ENCODE measurements around the gene SPATA45. TPM values are rescaled to one million over a fixed set of nuclear protein-coding genes. Genes with fewer than 3 reads are reported as not detected.

The SPATA45 gene
- total RNA-seq, 4 donors from 2014 or later, result not detected

GRCh38 chr1:212824201-212824600 is 23.2 kb downstream of the SPATA45 start:
- Histone ChIP-seq H3K27ac (no peak overlapping the region), H3K27me3 (no peaks in the 10 kb centered on the region), H3K4me1 (no peaks in the 10 kb centered on the region), H3K36me3 (no peaks in the 10 kb centered on the region), H3K4me3 (no peak overlapping the region), H3K9me3 (no peaks in the 10 kb centered on the region)
- intact Hi-C loops (cut with DNase I; ENCODE audit: low total_unique reads), result no loop called here
- no peak for TF ChIP-seq CTCF (IDR thresholded peaks at IDR 0.05 in 4 of 5, conservative IDR thresholded peaks at IDR 0.05 in 1 of 5)
- no peak for TF ChIP-seq POLR2A (IDR thresholded peaks at IDR 0.05)
- DNase-seq, result no peak
- ATAC-seq, result no peak
- in situ Hi-C loops (cut with MboI; ENCODE audit: low sequenced_read_pairs in 4 of 4), result loop anchor here in 2 of 4 donors (25.0 kb wide), 1 partner anchor 163 kb away; no protein-coding TSS in a partner anchor

- Histone ChIP-seq H3K27ac (no peak overlapping the region), H3K4me3 (no peak overlapping the region), H3K36me3 (no peaks in the 10 kb centered on the region), H3K27me3 (no peaks in the 10 kb centered on the region), H3K9me3 (no peaks in the 10 kb centered on the region), H3K4me1 (no peaks in the 10 kb centered on the region)
- TF ChIP-seq POLR2A (IDR thresholded peaks at IDR 0.05), result no peak
- no peak for TF ChIP-seq CTCF (IDR thresholded peaks at IDR 0.05 in 4 of 5, conservative IDR thresholded peaks at IDR 0.05 in 1 of 5)
- intact Hi-C loops (cut with DNase I; ENCODE audit: low total_unique reads), result no loop called here
- in situ Hi-C loops (cut with MboI; ENCODE audit: low sequenced_read_pairs in 4 of 4), result loop anchor here in 2 of 4 donors (25.0 kb wide), 1 partner anchor 164 kb away; no protein-coding TSS in a partner anchor
- ATAC-seq (no peak), DNase-seq (no peak)
Measured at GRCh38 chr1:212822956-212823355, 24.5 kb downstream of the SPATA45 start.

GRCh38 chr1:212820969-212821368 is 26.5 kb downstream of the SPATA45 start:
- TF ChIP-seq POLR2A (IDR thresholded peaks at IDR 0.05) (no peak), CTCF (IDR thresholded peaks at IDR 0.05 in 4 of 5, conservative IDR thresholded peaks at IDR 0.05 in 1 of 5) (no peak)
- intact Hi-C loops (cut with DNase I; ENCODE audit: low total_unique reads), result no loop called here
- Histone ChIP-seq H3K36me3 (no peaks in the 10 kb centered on the region), H3K4me3 (no peak overlapping the region), H3K9me3 (no peaks in the 10 kb centered on the region), H3K4me1 (no peaks in the 10 kb centered on the region), H3K27me3 (no peaks in the 10 kb centered on the region), H3K27ac (no peak overlapping the region)
- in situ Hi-C loops (cut with MboI; ENCODE audit: low sequenced_read_pairs in 4 of 4), result loop anchor here in 2 of 4 donors (25.0 kb wide), 1 partner anchor 166 kb away; no protein-coding TSS in a partner anchor
- DNase-seq, result no peak
- ATAC-seq, result no peak

- no peaks in the 10 kb centered on the region for H3K9me3 ChIP-seq
- in situ Hi-C loops (cut with MboI; ENCODE audit: low sequenced_read_pairs in 4 of 4), result loop anchor here (10.0 to 25.0 kb wide), 2 partner anchors 168 to 175 kb away; no protein-coding TSS in a partner anchor
- H3K27ac ChIP-seq, result no peak overlapping the region
- DNase-seq, result no peak
- no peaks in the 10 kb centered on the region for H3K27me3 ChIP-seq
- peaks cover 0 to 2% of the 10 kb centered on the region in 2 donors for H3K36me3 ChIP-seq
- H3K4me3 ChIP-seq, result no peak overlapping the region
- ATAC-seq, result no peak
- no peak for TF ChIP-seq CTCF (IDR thresholded peaks at IDR 0.05 in 4 of 5, conservative IDR thresholded peaks at IDR 0.05 in 1 of 5)
- TF ChIP-seq POLR2A (IDR thresholded peaks at IDR 0.05), result no peak
- no peaks in the 10 kb centered on the region for H3K4me1 ChIP-seq
- intact Hi-C loops (cut with DNase I; ENCODE audit: low total_unique reads), result no loop called here
Measured at GRCh38 chr1:212819726-212820125, 27.7 kb downstream of the SPATA45 start.
